Hepatic stellate cell (primary cell): ENCODE data around the gene RHOA.
"Not testable (repeated sequence)": the region's sequence is repeated elsewhere in the genome, so short reads cannot be mapped to it uniquely, and the experiment has no call there.

ENCODE experiments used
- DNase-seq: peaks from one replicate; pipeline ENCODE4 v3.0.0; 2011; ENCODE audit warnings: low spot score

Gene RHOA

DNA sequence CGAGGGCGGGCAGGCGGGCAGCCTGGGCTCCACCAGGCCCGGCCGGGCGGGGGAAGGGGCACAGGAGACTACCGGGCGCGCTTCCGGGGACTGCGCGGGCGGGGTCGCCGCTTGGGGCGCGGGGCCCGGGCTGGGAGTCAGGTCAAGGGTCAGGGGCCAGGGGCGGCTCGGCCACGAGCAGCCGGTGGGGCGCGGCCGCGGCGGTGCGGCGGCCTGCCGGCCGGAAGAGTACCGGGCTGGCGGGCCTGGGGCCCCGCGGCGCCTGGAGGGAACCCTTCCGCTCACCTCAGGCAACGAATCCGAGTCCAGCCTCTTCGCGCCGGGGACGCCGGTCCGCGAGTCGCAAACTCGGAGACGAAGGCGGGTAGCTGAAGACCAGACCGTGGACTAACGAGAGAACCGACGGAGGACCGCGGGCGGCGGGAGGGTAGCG lies 225 bp downstream of the RHOA start:
- no peak for DNase-seq

DNA sequence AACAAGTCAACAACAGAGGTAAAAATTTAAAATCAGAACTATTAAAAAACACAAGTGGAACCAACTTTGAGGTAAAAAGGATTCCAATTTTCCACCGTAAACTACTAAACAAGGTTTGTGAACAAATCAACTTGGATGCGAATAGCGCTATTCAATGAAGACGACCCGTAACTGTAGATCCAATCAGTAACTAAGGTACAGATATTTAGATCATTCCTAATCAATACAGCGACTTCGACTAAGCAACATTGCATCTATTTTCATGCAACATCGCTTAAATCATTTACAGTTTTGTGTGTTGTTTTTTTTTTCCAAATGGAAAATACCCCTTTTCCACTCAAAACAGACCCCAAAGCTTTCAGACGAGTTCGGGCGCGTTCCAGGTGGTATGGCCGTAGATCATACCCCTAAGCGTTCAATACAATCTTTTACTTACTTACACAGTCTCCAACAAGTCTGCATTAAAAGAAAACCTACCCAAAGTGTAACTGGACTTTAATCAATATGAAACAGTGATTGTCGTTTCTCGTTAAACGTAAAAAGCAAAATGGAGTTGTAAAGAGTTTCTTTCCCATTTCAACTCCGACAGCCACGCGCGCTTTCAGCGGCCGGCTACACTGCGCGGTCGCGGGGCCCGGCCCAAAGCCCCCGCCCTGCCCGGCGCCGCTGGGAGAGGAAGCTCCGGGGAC lies 786 bp downstream of the RHOA start:
- DNase-seq = no peak

DNA sequence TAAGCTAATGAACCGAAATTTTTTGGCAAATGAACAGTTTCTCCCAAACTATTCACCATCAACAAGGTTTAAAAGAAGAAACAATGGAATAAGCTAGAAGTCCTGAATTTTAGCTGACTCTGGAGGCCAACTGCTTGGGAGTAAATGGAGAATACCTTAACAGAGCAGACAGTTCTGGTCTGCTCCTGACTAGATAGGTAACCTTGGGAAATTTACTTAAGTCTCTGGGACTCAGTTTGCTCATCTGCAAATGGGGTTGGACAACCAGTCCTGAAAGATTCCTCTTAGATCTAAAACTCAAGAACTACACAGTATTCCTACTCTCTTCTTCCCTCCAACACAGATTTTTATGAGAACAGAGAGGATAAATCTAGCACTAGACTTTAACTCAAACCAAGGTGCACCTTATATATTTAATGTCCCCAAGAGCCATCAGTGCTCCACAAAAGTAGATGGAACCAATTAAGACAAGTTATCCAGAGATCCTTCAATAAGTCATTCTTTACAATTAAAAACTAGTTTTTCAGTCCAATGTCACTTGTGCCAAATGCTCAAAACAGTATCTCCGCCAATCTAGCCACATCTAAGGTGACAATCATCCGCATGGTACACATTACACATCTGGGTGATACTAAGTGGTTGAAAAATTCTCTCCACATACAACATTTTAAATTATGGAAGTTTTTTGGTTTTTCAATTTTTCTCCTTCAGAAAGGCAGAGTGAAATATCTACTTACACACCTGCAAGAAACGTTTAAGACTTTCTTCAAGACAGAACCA lies 1.5 kb downstream of the RHOA start:
- no peak for DNase-seq

DNA sequence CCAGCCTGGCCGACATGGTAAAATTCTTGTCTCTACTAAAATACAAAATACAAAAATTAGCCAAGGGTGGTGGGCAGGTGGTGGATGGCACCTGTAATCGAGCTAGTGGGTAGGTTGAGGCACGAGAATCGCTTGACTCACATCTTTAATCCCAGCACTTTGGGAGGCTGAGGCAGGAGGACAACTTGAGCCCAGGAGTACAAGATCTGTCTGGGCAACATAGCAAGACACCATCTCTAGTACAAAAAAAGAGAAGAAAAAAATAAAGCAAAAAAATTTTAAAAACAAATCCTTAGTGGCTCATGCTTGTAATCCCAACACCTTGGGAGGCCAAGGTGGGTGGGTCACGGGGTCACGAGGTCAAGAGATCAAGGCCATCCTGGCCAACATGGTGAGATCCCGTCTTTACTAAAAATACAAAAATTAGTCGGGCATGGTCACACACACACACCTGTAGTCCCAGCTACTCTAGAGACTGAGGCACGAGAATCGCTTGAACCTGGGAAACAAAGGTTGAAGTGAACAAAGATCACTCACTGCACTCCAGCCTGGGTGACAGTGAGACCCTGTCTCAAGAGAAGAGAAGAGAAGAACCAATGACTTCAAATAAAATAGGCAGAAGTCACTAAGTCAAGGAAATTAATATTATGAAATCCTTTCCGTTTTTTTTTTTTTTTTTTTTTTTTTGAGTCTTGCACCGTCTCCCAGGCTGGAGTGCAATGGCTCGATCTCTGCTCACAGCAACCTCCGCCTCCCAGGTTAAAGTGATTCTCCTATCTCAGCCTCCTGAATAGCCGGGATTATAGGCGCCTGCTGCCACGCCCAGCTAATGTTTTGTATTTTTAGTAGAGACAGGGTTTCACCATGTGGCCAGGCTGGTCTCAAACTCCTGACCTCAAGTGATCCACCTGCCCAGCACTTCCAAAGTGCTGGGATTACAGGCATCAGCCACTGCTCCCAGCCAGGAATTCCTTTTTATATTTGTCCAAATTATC lies 4.9 kb downstream of the RHOA start:
- DNase-seq = no peak

DNA sequence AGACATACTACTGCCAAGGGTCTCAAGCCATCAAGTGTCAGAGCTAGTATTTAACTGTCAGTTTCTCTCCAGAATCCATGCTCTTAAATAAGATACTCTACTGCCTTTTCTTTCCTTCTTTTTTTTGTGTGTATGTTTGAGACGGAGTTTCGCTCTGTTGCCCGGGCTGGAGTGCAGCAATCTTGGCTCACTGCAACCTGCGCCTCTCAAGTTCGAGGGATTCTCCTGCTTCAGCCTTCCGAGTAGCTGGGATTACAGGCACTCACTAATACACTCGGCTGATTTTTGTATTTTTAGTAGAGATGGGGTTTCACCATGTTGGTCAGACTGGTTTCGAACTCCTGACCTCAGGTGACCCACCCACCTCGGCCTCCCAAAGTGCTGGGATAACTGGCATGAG lies 6.2 kb downstream of the RHOA start:
- DNase-seq = not testable (repeated sequence)

DNA sequence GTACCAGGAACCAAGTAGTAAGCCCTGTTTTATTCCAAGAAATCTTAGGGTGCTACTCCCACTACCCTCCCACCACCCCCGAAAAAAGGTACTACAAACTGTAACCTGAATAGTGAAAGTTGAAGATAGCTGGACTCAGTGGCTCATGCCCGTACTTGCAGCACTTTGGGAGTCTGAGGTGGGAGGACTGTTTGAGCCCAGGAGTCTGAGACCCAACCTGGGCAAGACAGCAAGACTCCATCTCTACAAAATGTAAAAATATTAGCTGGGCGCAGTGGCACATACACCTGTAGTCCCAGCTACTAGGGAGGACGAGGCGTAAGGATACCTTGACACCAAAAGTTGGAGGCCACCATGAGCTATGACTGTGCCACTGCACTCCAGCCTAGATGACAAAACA lies 7.9 kb downstream of the RHOA start:
- DNase-seq = no peak

DNA sequence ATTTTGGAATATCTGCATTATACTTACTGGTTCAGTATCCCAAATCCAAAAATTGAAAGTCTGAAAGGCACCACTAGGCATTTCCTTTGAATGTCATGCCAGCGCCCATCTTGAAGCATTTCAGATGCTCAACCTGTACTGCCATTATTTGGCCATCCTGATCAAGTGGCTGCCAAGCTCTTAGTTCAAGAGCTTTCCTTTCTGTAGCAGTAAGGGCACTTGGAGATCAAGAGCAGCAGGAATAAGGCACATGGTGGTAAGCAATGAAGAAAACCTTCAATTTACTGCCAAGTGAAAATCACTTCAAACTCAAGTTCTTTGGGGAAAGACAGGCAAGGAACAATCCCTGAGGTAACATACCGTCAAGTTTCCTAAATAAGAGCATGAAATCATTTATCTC lies 10.0 kb downstream of the RHOA start:
- no peak for DNase-seq

DNA sequence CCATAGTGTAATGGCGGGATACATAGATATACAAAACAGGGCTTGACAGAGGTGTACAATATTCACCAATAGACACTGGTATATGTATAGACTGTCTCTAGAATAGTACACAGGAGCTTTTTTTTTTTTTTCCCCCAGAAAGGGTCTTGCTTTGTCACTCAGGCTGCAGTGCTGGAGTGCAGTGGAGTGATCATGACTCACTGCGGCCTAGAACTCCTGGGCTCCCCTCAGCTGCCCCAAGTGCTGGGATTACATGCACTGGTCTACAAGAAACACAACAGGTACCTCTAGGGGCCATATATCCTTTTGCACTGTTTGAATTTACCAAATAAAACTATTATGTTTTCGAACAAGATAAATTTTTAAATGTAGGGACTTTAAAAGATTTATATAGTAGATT lies 12.3 kb downstream of the RHOA start:
- DNase-seq = no peak

DNA sequence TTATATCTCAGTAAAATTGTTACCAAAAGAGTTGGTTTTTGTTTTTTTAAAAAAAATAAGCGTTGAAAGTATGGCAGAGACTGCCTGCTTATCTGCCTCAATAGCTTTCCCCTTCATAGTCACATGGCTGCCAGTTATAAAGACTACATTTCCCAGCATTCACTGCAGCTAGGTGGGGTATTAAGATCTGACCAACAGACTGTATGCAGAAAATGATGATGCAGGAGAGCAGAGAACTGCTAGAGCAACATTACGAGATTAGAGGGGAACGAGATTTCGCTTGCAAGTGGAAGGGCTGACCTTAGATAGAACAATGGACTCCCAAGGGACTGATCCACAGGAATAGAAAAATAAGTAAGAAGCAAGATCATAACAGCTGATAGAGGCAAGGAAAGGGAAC lies 14.3 kb downstream of the RHOA start:
- no peak for DNase-seq

DNA sequence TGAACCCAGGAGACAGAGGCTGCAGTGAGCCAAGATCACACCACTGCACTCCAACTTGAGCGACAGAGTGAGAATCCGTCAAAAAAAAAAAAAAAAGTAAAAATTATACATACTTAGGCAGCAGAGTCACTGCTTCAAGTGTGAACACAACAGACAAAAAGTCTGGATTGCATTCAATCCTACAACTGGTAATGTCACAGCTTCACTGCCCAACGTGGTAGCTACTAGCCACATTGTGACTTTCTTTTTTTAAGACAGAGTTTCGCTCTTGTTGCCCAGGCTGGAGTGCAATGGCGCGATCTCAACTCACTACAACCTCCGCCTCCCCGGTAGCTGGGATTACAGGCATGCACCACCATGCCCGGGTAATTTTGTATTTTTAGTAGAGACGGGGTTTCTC lies 20.5 kb downstream of the RHOA start:
- not testable (repeated sequence) for DNase-seq

DNA sequence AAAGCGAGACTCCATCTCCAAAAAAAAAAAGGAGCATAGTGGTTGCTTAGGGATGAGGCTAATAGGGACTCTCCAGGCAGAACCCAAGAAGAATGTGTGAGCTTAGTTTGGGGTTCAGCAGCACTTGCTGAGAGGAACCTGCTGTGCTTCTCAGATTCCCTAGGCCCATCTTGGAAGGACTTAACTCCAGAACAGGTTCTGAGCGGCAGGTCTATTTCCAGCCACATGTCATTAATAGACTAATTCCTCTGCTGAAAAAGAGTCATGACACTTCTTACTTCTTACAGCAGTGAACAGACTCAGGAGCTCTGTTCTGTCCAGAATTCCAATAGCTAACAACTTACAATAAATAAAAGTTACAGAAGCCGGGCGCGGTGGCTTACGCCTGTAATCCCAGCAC lies 22.5 kb downstream of the RHOA start:
- DNase-seq = no peak

DNA sequence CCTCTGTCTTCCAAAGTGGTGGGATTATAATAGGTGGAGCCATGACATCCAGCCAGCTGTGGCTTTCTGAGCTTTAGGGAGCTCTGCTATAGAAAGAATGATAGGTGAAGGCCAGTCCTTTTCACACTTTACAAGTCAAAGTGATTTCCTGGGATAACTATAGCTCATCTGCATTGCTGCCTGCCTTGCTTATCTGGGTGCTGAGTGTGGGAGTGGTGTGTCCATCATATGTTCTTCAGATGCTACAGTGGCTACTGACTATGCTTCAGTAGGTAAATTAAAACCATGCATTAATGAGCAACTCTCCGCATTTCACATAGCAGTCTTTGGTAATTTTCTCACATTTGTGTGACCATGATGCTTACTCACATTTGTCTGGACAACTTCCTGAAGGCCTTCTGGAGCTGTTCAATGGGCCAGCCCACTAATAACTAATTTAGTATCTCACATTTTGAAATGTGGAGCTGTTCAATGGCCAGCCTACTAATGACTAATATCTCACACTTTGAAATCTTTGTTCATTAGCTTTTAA lies 23.4 kb downstream of the RHOA start:
- no peak for DNase-seq

DNA sequence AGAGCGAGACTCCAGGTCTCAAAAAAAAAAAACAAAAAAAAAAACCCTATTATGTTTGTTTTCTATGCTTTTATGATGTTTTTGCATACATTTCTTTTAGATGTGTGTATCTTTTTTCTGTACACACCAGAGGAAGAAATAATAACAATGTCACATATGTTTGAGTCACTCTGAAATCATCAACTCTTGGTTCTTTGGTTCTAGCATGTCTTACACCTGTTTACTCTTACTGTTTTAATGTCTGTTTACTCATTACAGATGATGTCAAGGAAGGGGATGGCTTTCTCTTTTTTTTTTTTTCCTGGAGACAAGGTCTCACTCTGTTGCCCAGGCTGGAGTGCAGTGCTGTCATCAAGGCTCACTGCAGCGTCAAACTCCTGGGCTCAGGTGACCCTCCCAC lies 24.1 kb downstream of the RHOA start:
- DNase-seq = no peak

DNA sequence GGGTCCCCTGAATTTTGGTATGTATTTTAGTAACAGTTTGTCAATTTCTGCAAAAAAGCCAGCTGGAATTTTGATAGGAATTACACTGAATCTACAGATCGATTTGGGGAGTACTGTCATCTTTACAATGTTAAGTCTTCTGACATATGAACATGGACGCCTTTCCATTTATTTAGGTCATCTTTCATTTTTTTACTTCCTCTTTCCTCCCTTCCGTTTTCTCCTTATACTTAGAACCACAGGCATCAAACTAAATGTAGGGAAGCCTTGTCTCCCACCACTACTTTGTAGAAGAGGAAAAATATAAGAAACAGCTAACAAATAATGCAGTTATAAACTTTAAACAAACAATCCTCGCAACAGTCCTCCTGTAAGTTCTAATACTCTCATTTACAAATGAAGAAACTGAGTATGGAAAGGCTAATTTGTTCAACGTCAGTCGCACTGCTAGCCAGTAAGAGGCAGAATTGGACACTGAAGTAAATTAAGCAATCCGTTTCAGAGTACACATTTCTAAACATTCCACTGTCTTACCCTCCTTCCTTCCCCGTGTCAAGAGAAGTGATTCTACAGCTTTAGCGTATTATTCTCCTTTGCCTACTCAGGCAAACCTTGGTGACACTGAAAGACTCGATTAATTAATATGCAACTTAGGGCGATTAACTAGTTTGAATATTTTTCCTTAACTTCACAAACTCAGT lies 25.6 kb downstream of the RHOA start:
- no peak for DNase-seq

DNA sequence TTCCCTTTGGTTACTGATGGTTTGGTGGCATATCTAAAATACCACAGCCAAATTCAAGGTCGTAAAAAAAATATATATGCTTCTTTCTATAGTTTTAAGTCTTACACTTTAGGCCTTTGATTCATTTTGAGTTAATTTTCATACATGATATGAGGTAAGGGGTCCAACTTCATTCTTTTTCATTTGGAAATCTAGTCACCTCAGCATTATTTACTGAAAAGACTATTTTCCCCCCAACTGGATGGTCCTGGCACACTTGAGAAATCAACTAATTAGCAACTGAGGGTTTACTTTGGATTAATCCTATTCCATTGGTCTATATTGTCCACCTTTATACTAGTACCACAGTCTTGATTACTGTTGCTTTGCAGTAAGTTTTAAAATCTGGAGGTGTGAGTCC lies 26.2 kb downstream of the RHOA start:
- no peak for DNase-seq

DNA sequence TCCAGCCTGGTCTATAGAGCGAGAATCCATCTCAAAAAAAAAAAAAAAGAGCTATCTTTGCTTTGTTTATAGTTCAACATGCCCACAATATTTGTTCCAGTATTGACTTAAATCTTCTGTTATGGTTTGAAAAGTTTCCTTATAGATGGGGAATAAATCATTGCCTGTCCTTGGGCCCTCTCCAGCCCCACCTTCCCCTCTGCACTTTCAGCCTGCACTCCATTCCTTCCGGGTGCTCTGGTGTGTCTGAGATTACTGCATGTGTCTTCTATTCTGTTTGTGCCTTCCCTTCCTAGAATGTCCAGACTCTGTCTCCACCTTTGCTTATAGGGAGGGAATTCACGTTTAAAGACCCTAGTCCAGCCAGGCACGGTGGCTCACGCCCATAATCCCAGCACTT lies 28.4 kb downstream of the RHOA start:
- no peak for DNase-seq

DNA sequence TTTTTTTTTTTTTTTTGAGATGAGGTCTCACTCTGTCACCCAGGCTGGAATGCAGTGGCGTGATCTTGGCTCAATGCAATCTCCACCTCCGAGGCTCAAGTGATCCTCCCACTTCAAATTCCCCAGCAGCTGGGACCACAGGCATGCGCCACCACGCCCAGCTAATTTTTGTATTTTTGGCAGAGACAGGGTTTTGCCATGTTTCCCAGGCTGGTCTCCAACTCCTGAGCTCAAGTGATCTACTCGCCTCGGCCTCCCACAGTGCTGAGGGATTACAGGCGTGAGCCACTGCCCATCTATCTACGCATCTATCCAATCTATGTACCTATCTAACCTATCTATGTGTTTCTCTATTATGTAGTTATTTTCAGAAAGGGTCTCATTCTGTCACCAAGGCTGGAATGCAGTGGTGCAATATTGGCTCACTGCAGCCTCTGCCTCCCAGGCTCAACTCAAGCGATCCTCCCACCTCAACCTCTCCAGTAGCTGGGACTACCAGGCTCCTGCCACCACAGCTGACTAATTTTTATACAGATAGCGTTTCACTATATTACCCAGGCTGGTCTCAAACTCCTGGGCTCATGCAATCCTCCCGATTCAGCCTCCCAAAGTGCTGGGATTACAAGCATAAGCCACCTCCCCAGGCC lies 33.4 kb downstream of the RHOA start:
- DNase-seq = no peak

DNA sequence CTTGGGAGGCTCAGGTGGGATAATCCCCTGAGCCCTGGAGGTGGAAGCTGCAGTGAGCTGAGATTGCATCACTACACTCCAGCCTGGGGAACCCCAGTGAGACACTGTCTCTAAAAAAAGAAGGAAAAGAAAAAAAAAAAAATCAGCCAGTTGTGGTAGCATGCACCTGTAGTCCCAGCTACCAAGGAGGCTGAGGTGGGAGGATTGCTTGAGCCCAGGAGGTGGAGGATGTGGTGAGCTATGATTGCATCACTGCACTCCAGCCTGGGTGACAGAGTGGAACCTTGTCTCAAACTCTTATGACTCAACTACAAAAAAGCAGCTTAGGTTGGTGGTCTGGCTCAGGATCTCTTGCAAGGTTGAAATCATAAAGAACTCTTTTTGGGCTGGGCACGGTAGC lies 34.3 kb downstream of the RHOA start:
- DNase-seq = no peak

DNA sequence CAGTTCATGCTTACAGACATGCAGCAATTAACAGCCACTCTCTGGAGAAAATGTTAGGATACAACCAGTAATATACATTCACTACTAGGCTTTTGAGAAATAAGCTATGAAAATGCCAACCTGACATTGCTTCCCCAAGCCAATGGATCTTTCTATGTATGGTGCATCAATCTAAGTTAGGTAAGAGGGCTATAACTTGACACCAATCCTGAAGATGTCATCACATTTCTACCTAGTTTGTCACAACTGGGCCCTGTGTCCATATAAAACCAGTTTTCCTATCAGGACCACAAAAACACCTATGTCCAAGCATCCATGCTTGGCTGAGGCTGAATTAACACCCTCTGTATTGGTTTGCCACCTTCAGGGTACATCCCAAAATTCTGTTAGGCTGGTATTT lies 39.8 kb downstream of the RHOA start:
- no peak for DNase-seq

DNA sequence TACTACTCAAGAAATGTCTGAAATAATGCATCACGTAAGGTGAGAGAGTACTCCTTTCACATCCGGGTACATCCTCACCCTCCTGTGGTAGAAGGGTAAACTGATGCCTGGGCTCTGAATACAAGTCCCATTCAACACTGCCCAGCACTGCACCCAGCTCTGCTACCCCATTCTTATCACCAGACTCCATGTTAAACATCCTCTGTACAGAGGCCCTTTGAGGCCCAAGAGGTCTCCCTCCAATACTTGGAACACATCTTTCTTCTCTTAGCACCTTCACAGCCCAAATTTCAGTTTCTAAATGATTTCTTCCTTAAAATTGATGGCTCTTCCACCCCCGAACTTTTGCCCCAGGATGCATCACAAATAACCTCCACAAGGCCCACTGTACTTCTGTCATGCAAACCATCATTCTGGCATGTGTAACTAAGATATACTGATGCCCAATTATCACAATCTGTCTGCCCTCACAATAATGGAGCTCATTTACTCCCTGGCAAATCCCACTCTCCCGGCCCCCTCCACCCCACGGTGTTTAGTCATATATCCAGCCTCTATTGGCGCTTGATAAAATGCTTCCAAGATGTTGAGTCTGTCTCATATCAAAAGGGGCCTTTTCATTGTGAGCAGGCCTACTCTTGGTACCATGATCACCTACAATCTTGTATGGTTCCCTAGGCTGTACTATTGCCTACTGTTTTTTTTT lies 41.0 kb downstream of the RHOA start:
- no peak for DNase-seq

DNA sequence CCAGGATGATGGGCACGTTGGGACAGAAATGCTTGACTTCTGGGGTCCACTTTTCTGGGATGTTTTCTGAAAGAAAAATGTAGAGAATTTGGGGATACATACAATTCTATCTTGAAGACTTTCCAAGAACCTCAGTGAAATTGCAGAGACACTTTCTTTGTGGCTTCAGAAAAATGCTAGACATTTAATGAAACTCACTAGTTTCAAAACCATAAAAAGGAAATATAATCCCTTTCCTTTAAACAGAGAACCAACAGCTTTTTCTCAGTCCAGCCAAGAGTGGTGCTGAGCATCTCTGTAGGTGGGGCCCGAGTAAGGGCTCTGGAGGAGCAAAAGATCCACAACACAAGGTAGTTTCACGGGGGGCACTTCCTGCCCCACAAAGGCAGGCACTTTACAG lies 49.2 kb downstream of the RHOA start:
- no peak for DNase-seq
